ENCODE results near the gene APOBEC4. TPM values are rescaled to one million over a fixed set of nuclear protein-coding genes. Genes with fewer than 3 reads are reported as not detected.

Gene APOBEC4
- total RNA-seq, 1 donor from 2014 or later = not detected

DNA sequence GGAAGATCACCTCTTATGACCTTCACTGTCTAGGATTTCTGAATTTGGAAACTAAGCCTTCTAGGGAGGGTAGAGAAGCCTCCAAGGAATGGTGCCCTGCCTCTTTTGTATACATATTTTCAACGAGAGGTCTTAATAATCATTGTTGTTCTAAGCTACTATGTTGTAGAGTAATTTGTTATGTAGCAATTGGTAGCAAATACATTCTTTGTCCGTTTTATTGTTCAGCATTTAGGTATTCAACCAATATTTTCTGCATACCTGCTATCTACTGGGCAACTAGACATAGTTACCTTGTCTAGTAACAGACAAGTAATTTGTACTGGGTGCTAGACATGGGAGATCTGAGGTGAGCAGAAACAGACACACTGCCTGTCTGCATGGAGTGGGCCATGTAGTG lies 42.1 kb downstream of the APOBEC4 start:
- no peak for DNase-seq (ENCODE audit: low spot score)

DNA sequence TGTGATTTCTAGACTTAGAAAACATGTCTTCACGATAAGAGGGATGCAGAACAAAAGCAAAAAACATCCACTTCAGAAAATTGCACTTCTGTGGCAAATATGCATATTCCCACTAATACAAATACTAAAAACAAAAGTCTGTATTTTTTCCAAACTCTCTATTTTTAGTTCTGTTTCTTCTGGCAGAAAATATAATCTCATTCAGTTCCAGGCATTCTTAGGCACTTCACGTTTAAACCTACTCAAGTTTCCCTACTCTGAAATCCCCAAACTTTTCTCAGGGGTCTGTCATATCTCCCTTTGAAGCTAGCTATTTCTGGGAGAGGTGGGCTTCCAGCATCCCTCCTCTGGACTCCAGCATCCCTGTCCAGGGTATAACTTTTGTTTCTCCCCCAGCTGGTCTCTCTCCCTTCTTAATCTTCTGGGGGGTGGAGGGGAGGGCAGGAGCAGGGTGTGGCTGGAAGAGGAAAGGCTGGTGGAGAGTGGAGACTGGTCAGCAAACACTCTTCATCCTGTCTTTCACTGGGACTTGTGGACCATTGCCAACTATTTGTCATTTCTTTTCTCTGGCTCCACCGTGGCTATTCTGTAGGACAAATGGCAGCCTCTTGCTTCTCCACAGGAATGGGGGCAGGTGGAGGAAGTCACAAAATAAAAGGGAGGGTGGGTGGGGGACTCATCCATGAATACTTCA lies 43.2 kb downstream of the APOBEC4 start:
- no peaks in the 10 kb centered on the region for H3K36me3 Mint-ChIP-seq
- no peaks in the 10 kb centered on the region for H3K9me3 Mint-ChIP-seq
- H3K9me3 ChIP-seq (ENCODE audit: low read depth) = no peaks in the 10 kb centered on the region
- no peaks in the 10 kb centered on the region for H3K36me3 ChIP-seq
- H3K27me3 Mint-ChIP-seq (ENCODE audit: insufficient read depth, low read depth) = peaks cover 11% of the 10 kb centered on the region
- H4K20me1 ChIP-seq (ENCODE audit: low read depth) = no peaks in the 10 kb centered on the region
- no peak for DNase-seq (ENCODE audit: low spot score)
- H3F3A ChIP-seq (ENCODE audit: low read depth) = no peaks in the 10 kb centered on the region
- H3K4me1 Mint-ChIP-seq = no peaks in the 10 kb centered on the region
- H3K27ac Mint-ChIP-seq = no peak overlapping the region
- H3K27me3 ChIP-seq = no peaks in the 10 kb centered on the region
- no peaks in the 10 kb centered on the region for H3K4me1 ChIP-seq
- no peak overlapping the region for H3K27ac ChIP-seq
- H3K79me2 ChIP-seq (ENCODE audit: low read depth) = no peaks in the 10 kb centered on the region
- H3K4me3 ChIP-seq = no peak overlapping the region
- no peak overlapping the region for H3K4me2 ChIP-seq
- no peak overlapping the region for H2AFZ ChIP-seq (replicated peaks)
- H3K9ac ChIP-seq = no peak overlapping the region
- TF ChIP-seq, protein P1, sequence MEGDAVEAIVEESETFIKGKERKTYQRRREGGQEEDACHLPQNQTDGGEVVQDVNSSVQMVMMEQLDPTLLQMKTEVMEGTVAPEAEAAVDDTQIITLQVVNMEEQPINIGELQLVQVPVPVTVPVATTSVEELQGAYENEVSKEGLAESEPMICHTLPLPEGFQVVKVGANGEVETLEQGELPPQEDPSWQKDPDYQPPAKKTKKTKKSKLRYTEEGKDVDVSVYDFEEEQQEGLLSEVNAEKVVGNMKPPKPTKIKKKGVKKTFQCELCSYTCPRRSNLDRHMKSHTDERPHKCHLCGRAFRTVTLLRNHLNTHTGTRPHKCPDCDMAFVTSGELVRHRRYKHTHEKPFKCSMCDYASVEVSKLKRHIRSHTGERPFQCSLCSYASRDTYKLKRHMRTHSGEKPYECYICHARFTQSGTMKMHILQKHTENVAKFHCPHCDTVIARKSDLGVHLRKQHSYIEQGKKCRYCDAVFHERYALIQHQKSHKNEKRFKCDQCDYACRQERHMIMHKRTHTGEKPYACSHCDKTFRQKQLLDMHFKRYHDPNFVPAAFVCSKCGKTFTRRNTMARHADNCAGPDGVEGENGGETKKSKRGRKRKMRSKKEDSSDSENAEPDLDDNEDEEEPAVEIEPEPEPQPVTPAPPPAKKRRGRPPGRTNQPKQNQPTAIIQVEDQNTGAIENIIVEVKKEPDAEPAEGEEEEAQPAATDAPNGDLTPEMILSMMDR (IDR thresholded peaks at IDR 0.05) = no peak
- TF ChIP-seq EZH2phosphoT487 (IDR thresholded peaks at IDR 0.05) (no peak), EZH2 (IDR thresholded peaks at IDR 0.05) (no peak)
- H3K4me3 Mint-ChIP-seq = no peak overlapping the region

More for the DNA sequence above, 42.1 kb downstream of the APOBEC4 start:
- Histone ChIP-seq H3K9me3 (ENCODE audit: low read depth) (no peaks in the 10 kb centered on the region), H2AFZ (replicated peaks) (no peak overlapping the region), H4K20me1 (ENCODE audit: low read depth) (no peaks in the 10 kb centered on the region), H3F3A (ENCODE audit: low read depth) (no peaks in the 10 kb centered on the region), H3K27me3 (no peaks in the 10 kb centered on the region), H3K27ac (no peak overlapping the region), H3K4me3 (no peak overlapping the region), H3K4me2 (no peak overlapping the region), H3K4me1 (no peaks in the 10 kb centered on the region), H3K79me2 (ENCODE audit: low read depth) (no peaks in the 10 kb centered on the region), H3K9ac (no peak overlapping the region), H3K36me3 (no peaks in the 10 kb centered on the region)
- H3K4me1 Mint-ChIP-seq = no peaks in the 10 kb centered on the region
- H3K27me3 Mint-ChIP-seq (ENCODE audit: insufficient read depth, low read depth) = peaks cover 7% of the 10 kb centered on the region
- H3K27ac Mint-ChIP-seq = no peak overlapping the region
- no peaks in the 10 kb centered on the region for H3K9me3 Mint-ChIP-seq
- TF ChIP-seq, protein P1 (IDR thresholded peaks at IDR 0.05) = no peak
- TF ChIP-seq EZH2phosphoT487 (IDR thresholded peaks at IDR 0.05) = no peak
- no peak for TF ChIP-seq EZH2 (IDR thresholded peaks at IDR 0.05)
- H3K4me3 Mint-ChIP-seq = no peak overlapping the region
- no peaks in the 10 kb centered on the region for H3K36me3 Mint-ChIP-seq

DNA sequence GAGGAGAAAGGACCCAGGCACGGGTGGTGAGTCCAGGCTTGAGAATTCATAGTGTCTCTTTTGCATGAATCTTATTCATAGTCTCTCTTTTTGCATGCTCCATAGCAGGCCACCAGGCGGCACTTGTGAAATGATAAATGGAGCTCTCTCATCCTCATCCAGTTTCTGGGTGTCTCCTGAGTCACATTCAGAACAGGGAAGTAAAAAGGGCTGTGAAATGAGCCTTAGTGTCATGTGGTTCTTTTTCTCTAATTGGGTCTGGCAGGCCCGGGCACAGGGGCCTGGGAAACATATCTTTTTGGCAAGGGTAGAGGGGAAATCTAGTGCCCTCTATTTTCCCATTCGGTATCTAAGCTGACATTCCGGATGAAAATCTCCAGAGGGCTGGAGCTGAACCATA lies 43.8 kb downstream of the APOBEC4 start:
- no peaks in the 10 kb centered on the region for H3K9me3 ChIP-seq (ENCODE audit: low read depth)
- H3K4me2 ChIP-seq = no peak overlapping the region
- peak; percentile 17 for DNase-seq (ENCODE audit: low spot score)
- no peaks in the 10 kb centered on the region for H3K36me3 Mint-ChIP-seq
- no peak overlapping the region for H3K27ac Mint-ChIP-seq
- no peaks in the 10 kb centered on the region for H3K4me1 Mint-ChIP-seq
- no peak overlapping the region for H3K27ac ChIP-seq
- H3K4me1 ChIP-seq = no peaks in the 10 kb centered on the region
- H3K79me2 ChIP-seq (ENCODE audit: low read depth) = no peaks in the 10 kb centered on the region
- no peak overlapping the region for H3K4me3 ChIP-seq
- no peaks in the 10 kb centered on the region for H3K36me3 ChIP-seq
- H3K9ac ChIP-seq = no peak overlapping the region
- no peaks in the 10 kb centered on the region for H3K9me3 Mint-ChIP-seq
- no peaks in the 10 kb centered on the region for H3K27me3 ChIP-seq
- no peaks in the 10 kb centered on the region for H4K20me1 ChIP-seq (ENCODE audit: low read depth)
- H3K27me3 Mint-ChIP-seq (ENCODE audit: insufficient read depth, low read depth) = peaks cover 9% of the 10 kb centered on the region
- H3K4me3 Mint-ChIP-seq = no peak overlapping the region
- TF ChIP-seq EZH2phosphoT487 (IDR thresholded peaks at IDR 0.05) (no peak), EZH2 (IDR thresholded peaks at IDR 0.05) (no peak)
- TF ChIP-seq, protein P1 (IDR thresholded peaks at IDR 0.05) = peak; percentile 29
- H3F3A ChIP-seq (ENCODE audit: low read depth) = no peaks in the 10 kb centered on the region
- H2AFZ ChIP-seq (replicated peaks) = peak overlapping the region; percentile 42

Data from neural progenitor cell (in vitro differentiated cells).